ENCODE results near the gene PRR29. TPM values are rescaled to one million over a fixed set of nuclear protein-coding genes. Genes with fewer than 3 reads are reported as not detected.

The PRR29 gene
- total and polyA plus RNA-seq, 2 donors (not counting 1 experiment from before 2014, with no cell fraction given), result 0.02 to 0.17 TPM

DNA sequence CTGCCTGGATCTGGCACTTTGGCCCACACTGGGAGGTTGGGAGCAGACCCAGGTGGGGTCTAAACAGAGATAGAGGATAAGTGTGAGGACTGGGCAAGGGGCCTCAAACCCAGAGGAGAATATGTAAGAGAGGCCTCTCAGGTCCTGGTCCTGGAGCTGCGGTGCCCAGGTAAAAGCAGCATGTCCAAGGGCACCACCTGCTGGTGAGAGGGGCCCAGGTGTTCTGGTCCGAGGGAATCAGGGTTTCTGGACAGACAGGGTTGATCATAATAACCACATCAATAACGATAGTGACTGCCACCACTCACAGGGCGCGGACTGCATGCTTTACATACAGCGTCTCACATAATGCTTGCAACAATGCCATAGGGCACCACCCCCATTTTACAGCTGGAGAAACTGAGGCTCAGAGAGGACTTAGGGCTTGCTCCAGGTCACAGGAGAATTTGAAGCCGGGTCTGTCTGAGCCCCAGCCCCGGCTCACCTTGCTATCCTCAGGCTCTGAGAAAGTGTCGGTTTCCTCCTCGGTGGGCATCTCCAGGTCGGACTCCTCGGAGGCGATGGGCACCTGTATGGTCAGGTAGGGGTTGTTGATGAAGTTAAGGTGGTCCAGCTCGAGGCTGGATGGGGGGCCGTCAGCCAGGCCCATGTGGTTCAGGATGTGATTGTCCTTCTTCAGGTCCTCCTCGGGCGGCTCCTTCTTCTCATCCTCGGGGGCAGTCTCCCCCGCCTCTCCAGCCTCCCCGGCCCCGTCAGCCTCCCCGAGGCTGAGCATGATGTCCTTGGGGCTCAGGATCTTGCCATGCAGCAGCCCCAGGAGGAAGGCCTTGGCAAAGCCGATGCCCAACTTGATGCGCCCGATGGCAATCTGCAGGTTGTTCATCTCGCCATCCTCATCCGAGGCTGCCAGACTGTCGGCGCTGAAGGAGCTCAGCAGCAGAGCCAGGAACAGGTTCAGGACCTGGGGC, 46.9 kb upstream of the PRR29 start:
- H2AFZ ChIP-seq (ENCODE audit: low read length), result no peak overlapping the region
- no peaks in the 10 kb centered on the region for H3K9me3 ChIP-seq (ENCODE audit: control insufficient read depth, insufficient read depth, low read depth, low read length)
- H4K20me1 ChIP-seq (ENCODE audit: control insufficient read depth, extremely low read depth, insufficient read depth, low read length), result no peaks in the 10 kb centered on the region
- H3K27me3 ChIP-seq (ENCODE audit: control insufficient read depth, insufficient read depth, low read length), result no peaks in the 10 kb centered on the region
- no peak overlapping the region for H3K9ac ChIP-seq (ENCODE audit: insufficient read depth, low read length)
- no peak overlapping the region for H3K4me3 ChIP-seq (replicated peaks in 1 of 4; ENCODE audit: control extremely low read depth in 1 of 4, insufficient read depth in 1 of 4, low read depth in 3 of 4, low read length in 4 of 4)
- no peaks in the 10 kb centered on the region for H3K36me3 ChIP-seq (ENCODE audit: control insufficient read depth, insufficient read depth, low read length)
- DNase-seq (ENCODE audit: low read depth in 2 of 2), result no peak
- TF ChIP-seq EZH2 (IDR thresholded peaks at IDR 0.05; ENCODE audit: low read length, missing control alignments), result no peak
- TF ChIP-seq, protein P1, sequence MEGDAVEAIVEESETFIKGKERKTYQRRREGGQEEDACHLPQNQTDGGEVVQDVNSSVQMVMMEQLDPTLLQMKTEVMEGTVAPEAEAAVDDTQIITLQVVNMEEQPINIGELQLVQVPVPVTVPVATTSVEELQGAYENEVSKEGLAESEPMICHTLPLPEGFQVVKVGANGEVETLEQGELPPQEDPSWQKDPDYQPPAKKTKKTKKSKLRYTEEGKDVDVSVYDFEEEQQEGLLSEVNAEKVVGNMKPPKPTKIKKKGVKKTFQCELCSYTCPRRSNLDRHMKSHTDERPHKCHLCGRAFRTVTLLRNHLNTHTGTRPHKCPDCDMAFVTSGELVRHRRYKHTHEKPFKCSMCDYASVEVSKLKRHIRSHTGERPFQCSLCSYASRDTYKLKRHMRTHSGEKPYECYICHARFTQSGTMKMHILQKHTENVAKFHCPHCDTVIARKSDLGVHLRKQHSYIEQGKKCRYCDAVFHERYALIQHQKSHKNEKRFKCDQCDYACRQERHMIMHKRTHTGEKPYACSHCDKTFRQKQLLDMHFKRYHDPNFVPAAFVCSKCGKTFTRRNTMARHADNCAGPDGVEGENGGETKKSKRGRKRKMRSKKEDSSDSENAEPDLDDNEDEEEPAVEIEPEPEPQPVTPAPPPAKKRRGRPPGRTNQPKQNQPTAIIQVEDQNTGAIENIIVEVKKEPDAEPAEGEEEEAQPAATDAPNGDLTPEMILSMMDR (conservative IDR thresholded peaks at IDR 0.05 in 1 of 2, IDR thresholded peaks at IDR 0.05 in 1 of 2; ENCODE audit: low read depth in 1 of 2, low read length in 2 of 2), result peak in 1 of 2 donors; percentile 12
- H3K79me2 ChIP-seq (ENCODE audit: control insufficient read depth, insufficient read depth, low read length), result no peaks in the 10 kb centered on the region
- no peak overlapping the region for H3K4me2 ChIP-seq (ENCODE audit: extremely low read depth, insufficient read depth, low read length)
- no peak overlapping the region for H3K27ac ChIP-seq (ENCODE audit: insufficient read depth, low read length)
- no peaks in the 10 kb centered on the region for H3K4me1 ChIP-seq (ENCODE audit: control insufficient read depth, extremely low read depth, insufficient read depth, low read length)

DNA sequence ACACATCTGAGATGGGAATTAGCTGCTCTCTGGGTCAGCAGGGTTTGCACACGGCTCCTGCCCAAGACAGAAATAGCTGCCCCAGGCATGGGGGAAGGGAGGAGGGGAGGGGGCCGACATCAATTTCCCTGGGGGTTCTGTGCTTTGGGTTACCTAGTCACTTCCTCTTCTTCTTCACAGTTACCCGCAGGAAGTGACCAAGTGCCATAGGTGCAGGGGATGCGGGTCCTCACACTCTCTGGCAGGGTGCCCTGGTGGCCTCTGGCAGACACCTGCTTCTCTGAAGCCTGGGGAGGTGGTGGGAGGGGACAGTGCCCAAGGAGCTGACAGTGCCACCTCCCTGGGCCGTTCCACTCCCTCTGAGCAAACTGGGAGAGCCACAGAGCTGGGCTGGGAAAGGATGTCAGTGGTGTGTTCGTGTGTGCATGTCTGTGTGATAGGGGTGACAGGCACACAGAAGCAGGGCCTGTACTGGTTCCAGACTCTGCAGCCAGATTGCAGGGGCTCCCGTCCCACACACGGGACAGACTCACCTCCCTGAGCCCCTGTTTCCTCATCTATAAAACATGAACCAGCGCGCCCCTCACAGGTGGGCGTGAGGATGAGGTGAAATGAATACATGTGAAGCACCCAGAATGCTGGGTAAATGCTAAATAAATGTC, 43.6 kb upstream of the PRR29 start:
- TF ChIP-seq, protein P1 (conservative IDR thresholded peaks at IDR 0.05 in 1 of 2, IDR thresholded peaks at IDR 0.05 in 1 of 2; ENCODE audit: low read depth in 1 of 2, low read length in 2 of 2), result no peak
- no peak for TF ChIP-seq EZH2 (IDR thresholded peaks at IDR 0.05; ENCODE audit: low read length, missing control alignments)
- H3K9ac ChIP-seq (ENCODE audit: insufficient read depth, low read length), result no peak overlapping the region
- H3K27me3 ChIP-seq (ENCODE audit: control insufficient read depth, insufficient read depth, low read length), result no peaks in the 10 kb centered on the region
- no peak for DNase-seq (ENCODE audit: low read depth in 2 of 2)
- H3K4me1 ChIP-seq (ENCODE audit: control insufficient read depth, extremely low read depth, insufficient read depth, low read length), result no peaks in the 10 kb centered on the region
- H2AFZ ChIP-seq (ENCODE audit: low read length), result no peak overlapping the region
- no peak overlapping the region for H3K27ac ChIP-seq (ENCODE audit: insufficient read depth, low read length)
- no peaks in the 10 kb centered on the region for H3K9me3 ChIP-seq (ENCODE audit: control insufficient read depth, insufficient read depth, low read depth, low read length)
- no peaks in the 10 kb centered on the region for H3K79me2 ChIP-seq (ENCODE audit: control insufficient read depth, insufficient read depth, low read length)
- H4K20me1 ChIP-seq (ENCODE audit: control insufficient read depth, extremely low read depth, insufficient read depth, low read length), result no peaks in the 10 kb centered on the region
- no peak overlapping the region for H3K4me2 ChIP-seq (ENCODE audit: extremely low read depth, insufficient read depth, low read length)
- no peak overlapping the region for H3K4me3 ChIP-seq (replicated peaks in 1 of 4; ENCODE audit: control extremely low read depth in 1 of 4, insufficient read depth in 1 of 4, low read depth in 3 of 4, low read length in 4 of 4)
- H3K36me3 ChIP-seq (ENCODE audit: control insufficient read depth, insufficient read depth, low read length), result no peaks in the 10 kb centered on the region

DNA sequence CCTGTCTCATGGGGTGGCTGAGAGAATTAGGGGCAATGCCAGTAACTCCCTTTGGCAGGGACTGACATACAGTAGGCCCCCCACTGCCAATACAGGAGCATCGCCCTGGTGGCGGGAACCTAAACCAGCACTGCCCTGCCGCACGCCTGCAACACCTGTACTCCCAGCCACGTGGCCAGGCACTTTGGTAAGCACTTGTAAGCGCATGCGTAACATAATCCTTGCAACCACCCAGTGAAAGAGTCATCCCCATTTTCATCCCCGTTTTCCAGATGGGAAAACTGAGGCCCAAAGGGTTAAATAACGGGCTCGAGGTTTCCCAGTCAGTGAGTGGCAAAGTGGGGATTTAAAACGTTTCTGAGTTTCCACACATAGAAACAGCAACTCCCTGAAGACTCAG, 42.9 kb upstream of the PRR29 start:
- H3K27me3 ChIP-seq (ENCODE audit: control insufficient read depth, insufficient read depth, low read length), result no peaks in the 10 kb centered on the region
- H3K4me1 ChIP-seq (ENCODE audit: control insufficient read depth, extremely low read depth, insufficient read depth, low read length), result no peaks in the 10 kb centered on the region
- DNase-seq (ENCODE audit: low read depth in 2 of 2), result no peak
- H3K4me2 ChIP-seq (ENCODE audit: extremely low read depth, insufficient read depth, low read length), result no peak overlapping the region
- H3K9ac ChIP-seq (ENCODE audit: insufficient read depth, low read length), result no peak overlapping the region
- H3K9me3 ChIP-seq (ENCODE audit: control insufficient read depth, insufficient read depth, low read depth, low read length), result no peaks in the 10 kb centered on the region
- H3K27ac ChIP-seq (ENCODE audit: insufficient read depth, low read length), result no peak overlapping the region
- no peak overlapping the region for H2AFZ ChIP-seq (ENCODE audit: low read length)
- no peak overlapping the region for H3K4me3 ChIP-seq (replicated peaks in 1 of 4; ENCODE audit: control extremely low read depth in 1 of 4, insufficient read depth in 1 of 4, low read depth in 3 of 4, low read length in 4 of 4)
- no peaks in the 10 kb centered on the region for H4K20me1 ChIP-seq (ENCODE audit: control insufficient read depth, extremely low read depth, insufficient read depth, low read length)
- H3K36me3 ChIP-seq (ENCODE audit: control insufficient read depth, insufficient read depth, low read length), result no peaks in the 10 kb centered on the region
- TF ChIP-seq EZH2 (IDR thresholded peaks at IDR 0.05; ENCODE audit: low read length, missing control alignments), result no peak
- TF ChIP-seq, protein P1 (conservative IDR thresholded peaks at IDR 0.05 in 1 of 2, IDR thresholded peaks at IDR 0.05 in 1 of 2; ENCODE audit: low read depth in 1 of 2, low read length in 2 of 2), result no peak
- no peaks in the 10 kb centered on the region for H3K79me2 ChIP-seq (ENCODE audit: control insufficient read depth, insufficient read depth, low read length)

All from fibroblast of lung (primary cell).